Adrenal gland (tissue), 12 donors: Measurements from ENCODE around the gene CSNK1A1. TPM values are rescaled to one million over a fixed set of nuclear protein-coding genes. Genes with fewer than 3 reads are reported as not detected.

Source experiments
- DNase-seq, 7 donors: peaks; one replicate each; pipeline ENCODE4 v3.0.0-alpha.2; 2019 to 2020
- H3K27ac ChIP-seq, 5 donors: fragments of 200-600 bp; sonication (generic) in 4 of 5; 1 replicate in 3 of 5; 2 replicates in 2 of 5; pipeline versions ENCODE4 v1.5.1 to v1.8.0; 2016 to 2020; ENCODE audit warnings: mild to moderate bottlenecking in 1 of 5
- H3K27me3 ChIP-seq: fragments of 200-600 bp; 2 replicates; pipeline ENCODE4 v1.8.0; 2021
- H3K36me3 ChIP-seq, 2 donors: fragments of 200-600 bp; replicated peaks in 1 of 2; 1 replicate in 1 of 2; 2 replicates in 1 of 2; pipeline versions ENCODE4 v1.5.1 to v1.8.0; 2018 to 2022
- H3K4me1 ChIP-seq, 2 donors: fragments of 200-600 bp; replicated peaks in 1 of 2; 1 replicate in 1 of 2; 2 replicates in 1 of 2; pipeline versions ENCODE4 v1.5.1 to v1.8.0; 2018 to 2021
- H3K4me3 ChIP-seq, 4 donors: fragments of 200-600 bp; sonication (generic) in 3 of 4; one replicate each; pipeline ENCODE4 v1.5.1; 2016 to 2018
- H3K9me3 ChIP-seq, 3 donors: fragments of 200-600 bp; sonication (generic) in 1 of 3; replicated peaks in 1 of 3; 1 replicate in 2 of 3; 2 replicates in 1 of 3; pipeline versions ENCODE4 v1.5.1 to v1.8.0; 2016 to 2021
- POLR2A ChIP-seq, 2 donors: fragments of 450-650 bp; IDR thresholded peaks; one replicate each; pipeline ENCODE4 v1.6.1; 2017; ENCODE audit warnings: antibody characterized with exemption in 2 of 2, mild to moderate bottlenecking in 2 of 2, moderate library complexity in 1 of 2
- WGBS, 4 donors: extraction: QIAGEN DNeasy Blood & Tissue Kit in 2 of 4; methylation state at CpG; one replicate each; pipeline versions ENCODE4 v1.1.5 to v1.1.7; 2013 to 2017; 5-methylcytosine and 5-hydroxymethylcytosine counted together
- intact Hi-C, 2 donors: fragments of 100-400 bp; cut with DNase I; formaldehyde crosslinking; loops; one replicate each; pipeline versions ENCODE4 v1.14.1 to v1.15.0; 2022 to 2023
- polyA plus RNA-seq, 3 donors: library from polyadenylated mRNA; stranded (reverse); fragments of 200-250 nt in 2 of 3; fragments of 350-450 nt in 1 of 3; fragmentation: Illumina TruSeq in 1 of 3; extraction: RNeasy Lipid Tissue Mini Kit (QIAGEN cat#74804) in 1 of 3; gene quantifications; one replicate each; pipeline ENCODE4 v1.2.3, GENCODE V29; 2013 to 2014
- total RNA-seq, 9 donors: library from RNA; depleted of rRNA in 4 of 9; stranded (reverse); fragments of >200 nt in 4 of 9; fragments of 120-200 nt in 1 of 9; fragmentation: NEBNext Ultra II Directional in 1 of 9; extraction: Animal tissue kit (Norgen Biotek cat#: 25700) in 1 of 9; gene quantifications; one replicate each; pipeline versions ENCODE4 v1.1.0 to v1.2.4, GENCODE V29; 2013 to 2023
- TF ChIP-seq, protein P1 (sequence below), 6 experiments: fragments of 450-650 bp in 4 of 6; fragments of 200-600 bp in 2 of 6; sonication (generic) in 1 of 6; IDR thresholded peaks; 1 replicate in 5 of 6; 2 replicates in 1 of 6; pipeline versions ENCODE4 v1.5.1 to v1.8.0; 2016 to 2021; ENCODE audit warnings: antibody characterized with exemption in 6 of 6, mild to moderate bottlenecking in 2 of 6, moderate library complexity in 1 of 6
- donor health status: healthy with polysubstance abuse.
- donor health status: Bipolar disorder and iron deficiency.
- donor health status: DM: yes; HTN: yes; CAD: no.
- donor health status: DM: no; HTN: no; CAD: no.
- donor health status: DM: no; HTN: no; CAD: no.
- donor health status: DM: yes; HTN: yes; CAD: no.

The CSNK1A1 gene
- total and polyA plus RNA-seq, 12 donors, result 51.0 to 301 (median 220) TPM

DNA sequence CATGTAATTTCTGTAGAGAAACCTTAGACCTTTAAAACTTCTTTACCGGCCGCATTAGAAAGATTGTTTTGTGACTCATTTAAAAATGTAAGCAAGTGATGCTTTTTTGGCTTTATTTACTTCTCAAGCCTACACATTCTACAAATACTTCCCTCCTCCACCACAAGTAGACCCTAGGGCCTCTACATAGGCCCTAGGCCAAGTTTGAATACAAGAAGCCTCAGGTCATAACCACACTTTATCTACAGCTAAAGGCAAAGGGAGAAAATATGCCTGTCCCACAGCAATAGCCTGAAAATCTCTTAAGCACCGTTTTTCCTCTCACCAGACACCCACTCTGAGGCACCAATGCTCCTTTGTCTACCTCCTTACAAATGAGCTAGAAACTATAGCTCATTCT is 53.9 kb downstream of the CSNK1A1 start:
- Histone ChIP-seq H3K4me1 (peaks cover 0 to 3% of the 10 kb centered on the region in 2 donors), H3K36me3 (peaks cover 0 to 50% of the 10 kb centered on the region in 2 donors)
- 51 to 66% (median 64%) methylated on average over 3 of the region's 3 CpGs for WGBS, 4 donors

DNA sequence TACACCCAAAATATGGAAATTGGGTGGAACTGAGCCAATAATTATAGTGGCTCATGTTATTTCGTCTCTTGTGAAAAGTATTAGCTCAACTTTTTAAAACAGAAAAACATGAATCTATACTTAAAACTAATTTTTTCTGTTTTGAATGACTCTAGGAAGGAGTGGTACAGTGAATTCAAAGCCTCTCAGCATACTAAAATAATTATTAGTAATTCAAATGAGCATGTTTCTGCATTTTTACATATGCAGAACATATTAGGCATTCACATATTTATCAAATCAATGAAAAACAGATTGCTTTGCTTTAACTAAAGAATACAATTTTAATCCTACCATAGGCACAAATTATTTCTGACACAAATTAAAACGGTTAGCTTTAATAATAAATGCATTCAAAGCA is 54.3 kb downstream of the CSNK1A1 start:
- TF ChIP-seq, protein P1, sequence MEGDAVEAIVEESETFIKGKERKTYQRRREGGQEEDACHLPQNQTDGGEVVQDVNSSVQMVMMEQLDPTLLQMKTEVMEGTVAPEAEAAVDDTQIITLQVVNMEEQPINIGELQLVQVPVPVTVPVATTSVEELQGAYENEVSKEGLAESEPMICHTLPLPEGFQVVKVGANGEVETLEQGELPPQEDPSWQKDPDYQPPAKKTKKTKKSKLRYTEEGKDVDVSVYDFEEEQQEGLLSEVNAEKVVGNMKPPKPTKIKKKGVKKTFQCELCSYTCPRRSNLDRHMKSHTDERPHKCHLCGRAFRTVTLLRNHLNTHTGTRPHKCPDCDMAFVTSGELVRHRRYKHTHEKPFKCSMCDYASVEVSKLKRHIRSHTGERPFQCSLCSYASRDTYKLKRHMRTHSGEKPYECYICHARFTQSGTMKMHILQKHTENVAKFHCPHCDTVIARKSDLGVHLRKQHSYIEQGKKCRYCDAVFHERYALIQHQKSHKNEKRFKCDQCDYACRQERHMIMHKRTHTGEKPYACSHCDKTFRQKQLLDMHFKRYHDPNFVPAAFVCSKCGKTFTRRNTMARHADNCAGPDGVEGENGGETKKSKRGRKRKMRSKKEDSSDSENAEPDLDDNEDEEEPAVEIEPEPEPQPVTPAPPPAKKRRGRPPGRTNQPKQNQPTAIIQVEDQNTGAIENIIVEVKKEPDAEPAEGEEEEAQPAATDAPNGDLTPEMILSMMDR (IDR thresholded peaks at IDR 0.05), result no peak
- no peak for TF ChIP-seq POLR2A (IDR thresholded peaks at IDR 0.05)
- no peak for DNase-seq
- Histone ChIP-seq H3K27ac (peak overlapping the region in 1 of 5 donors; percentile 50), H3K4me3 (no peak overlapping the region), H3K4me1 (peaks cover 0 to 3% of the 10 kb centered on the region in 2 donors), H3K36me3 (peaks cover 0 to 49% of the 10 kb centered on the region in 2 donors), H3K27me3 (no peaks in the 10 kb centered on the region), H3K9me3 (no peaks in the 10 kb centered on the region)
- 50 to 63% (median 58%) methylated on average over 2 of the region's 2 CpGs for WGBS, 4 donors
- intact Hi-C loops, result loop anchor here in 1 of 2 donors (10.0 kb wide), 1 partner anchor 48 kb away; no protein-coding TSS in a partner anchor

More for the DNA sequence above, 53.9 kb downstream of the CSNK1A1 start:
- peak overlapping the region in 2 of 5 donors; percentile 27 to 50 for H3K27ac ChIP-seq
- DNase-seq, result no peak
- H3K4me3 ChIP-seq, result no peak overlapping the region
- no peaks in the 10 kb centered on the region for H3K9me3 ChIP-seq
- intact Hi-C loops, result loop anchor here in 1 of 2 donors (10.0 kb wide), 1 partner anchor 47 kb away; no protein-coding TSS in a partner anchor
- H3K27me3 ChIP-seq, result no peaks in the 10 kb centered on the region
- no peak for TF ChIP-seq POLR2A (IDR thresholded peaks at IDR 0.05)
- TF ChIP-seq, protein P1 (IDR thresholded peaks at IDR 0.05), result no peak

DNA sequence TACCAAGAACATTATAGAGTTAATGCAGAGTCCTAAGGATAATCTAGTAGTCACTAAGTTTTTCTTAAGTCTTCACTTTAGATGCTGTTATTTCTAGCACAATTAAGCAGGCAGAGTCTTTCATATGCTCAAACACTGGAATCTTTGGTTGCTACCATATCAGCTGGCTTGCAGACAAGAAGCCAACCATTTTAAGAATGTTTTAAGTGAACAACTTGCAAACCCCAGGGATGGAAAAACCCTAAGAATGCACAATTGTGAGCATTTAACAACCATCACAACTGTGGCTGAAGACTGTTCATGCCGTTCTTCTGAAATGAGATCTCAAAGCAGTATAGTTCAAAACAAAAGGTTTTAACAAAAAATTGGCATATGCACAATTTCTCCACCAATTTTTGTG is 55.1 kb downstream of the CSNK1A1 start:
- intact Hi-C loops, result loop anchor here in 1 of 2 donors (10.0 kb wide), 1 partner anchor 49 kb away; no protein-coding TSS in a partner anchor
- WGBS, 4 donors, result 84 to 100% (median 90%) methylated on average over 1 of the region's 1 CpG

DNA sequence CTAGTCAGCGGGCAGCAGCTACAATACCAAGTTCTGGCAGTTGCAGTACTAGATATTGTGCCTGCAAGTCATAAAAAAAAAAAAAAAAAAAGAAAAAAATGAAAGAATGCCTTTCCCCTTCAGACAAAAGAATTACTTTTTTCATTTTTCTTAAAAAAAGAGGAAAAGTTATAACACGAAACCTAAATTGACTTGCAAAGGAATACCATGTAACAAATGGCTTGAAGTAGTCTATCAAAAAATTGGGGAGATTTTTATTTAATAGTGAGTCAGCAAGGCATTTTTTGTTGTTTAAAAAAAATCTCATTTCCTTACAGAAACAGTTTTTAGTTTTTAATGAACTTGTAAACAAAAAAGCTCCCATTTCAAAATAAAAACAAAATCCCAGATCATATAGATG is 55.6 kb downstream of the CSNK1A1 start:
- intact Hi-C loops, result loop anchor here in 1 of 2 donors (10.0 kb wide), 1 partner anchor 49 kb away; no protein-coding TSS in a partner anchor
- H3K27ac ChIP-seq, result no peak overlapping the region
- H3K4me1 ChIP-seq, result peaks cover 0 to 3% of the 10 kb centered on the region in 2 donors
- no peak overlapping the region for H3K4me3 ChIP-seq
- no peaks in the 10 kb centered on the region for H3K9me3 ChIP-seq
- H3K36me3 ChIP-seq, result peaks cover 0 to 36% of the 10 kb centered on the region in 2 donors
- no peak for DNase-seq
- WGBS, 4 donors, result 88 to 97% (median 97%) methylated on average over 2 of the region's 2 CpGs
- no peaks in the 10 kb centered on the region for H3K27me3 ChIP-seq
- TF ChIP-seq, protein P1 (IDR thresholded peaks at IDR 0.05), result no peak
- no peak for TF ChIP-seq POLR2A (IDR thresholded peaks at IDR 0.05)

More for the DNA sequence above, 55.1 kb downstream of the CSNK1A1 start:
- H3K4me1 ChIP-seq, result peaks cover 0 to 3% of the 10 kb centered on the region in 2 donors
- H3K4me3 ChIP-seq, result no peak overlapping the region
- TF ChIP-seq, protein P1 (IDR thresholded peaks at IDR 0.05), result no peak
- no peak for TF ChIP-seq POLR2A (IDR thresholded peaks at IDR 0.05)
- no peaks in the 10 kb centered on the region for H3K27me3 ChIP-seq
- DNase-seq, result no peak
- H3K36me3 ChIP-seq, result peaks cover 0 to 41% of the 10 kb centered on the region in 2 donors
- no peak overlapping the region for H3K27ac ChIP-seq
- H3K9me3 ChIP-seq, result no peaks in the 10 kb centered on the region
